Measurements from ENCODE around the gene WDR33.
"Not testable (repeated sequence)": the region's sequence is repeated elsewhere in the genome, so short reads cannot be mapped to it uniquely, and the experiment has no call there.

The WDR33 gene

GRCh38 chr2:127810619-127811396 is at the start of gene WDR33:
WDR33 (minus strand) TSS chr2:127811171; CDS start chr2:127770981, 40,190 bp downstream.
- peak; percentile 51 for DNase-seq (ENCODE audit: low read depth)

GRCh38 chr2:127860130-127860529 is 49.2 kb upstream of the WDR33 start:
- no peak for DNase-seq (ENCODE audit: low read depth)

GRCh38 chr2:127859712-127860085 is 48.7 kb upstream of the WDR33 start:
- DNase-seq (ENCODE audit: low read depth), result no peak

- DNase-seq (ENCODE audit: low read depth), result no peak
Measured at GRCh38 chr2:127857265-127857808, 46.4 kb upstream of the WDR33 start.

- DNase-seq (ENCODE audit: low read depth), result no peak
Measured at GRCh38 chr2:127853671-127854070, 42.7 kb upstream of the WDR33 start.

- no peak for DNase-seq (ENCODE audit: low read depth)
Measured at GRCh38 chr2:127852388-127852787, 41.4 kb upstream of the WDR33 start.

GRCh38 chr2:127847931-127848330 is 37.0 kb upstream of the WDR33 start:
- DNase-seq (ENCODE audit: low read depth), result no peak

- no peak for DNase-seq (ENCODE audit: low read depth)
Measured at GRCh38 chr2:127844973-127845372, 34.0 kb upstream of the WDR33 start.

- no peak for DNase-seq (ENCODE audit: low read depth)
Measured at GRCh38 chr2:127843677-127844076, 32.7 kb upstream of the WDR33 start.

- no peak for DNase-seq (ENCODE audit: low read depth)
Measured at GRCh38 chr2:127841466-127842178, 30.7 kb upstream of the WDR33 start.

- no peak for DNase-seq (ENCODE audit: low read depth)
Measured at GRCh38 chr2:127840893-127841292, 29.9 kb upstream of the WDR33 start.

- DNase-seq (ENCODE audit: low read depth), result no peak
Measured at GRCh38 chr2:127834951-127835350, 24.0 kb upstream of the WDR33 start.

GRCh38 chr2:127829845-127830246 is 18.9 kb upstream of the WDR33 start:
- DNase-seq (ENCODE audit: low read depth), result no peak

GRCh38 chr2:127826708-127827107 is 15.7 kb upstream of the WDR33 start:
- not testable (repeated sequence) for DNase-seq (ENCODE audit: low read depth)

- DNase-seq (ENCODE audit: low read depth), result no peak
Measured at GRCh38 chr2:127826047-127826446, 15.1 kb upstream of the WDR33 start.

GRCh38 chr2:127820080-127820668 is 9.2 kb upstream of the WDR33 start:
- DNase-seq (ENCODE audit: low read depth), result no peak

GRCh38 chr2:127818794-127819425 is 7.9 kb upstream of the WDR33 start:
- DNase-seq (ENCODE audit: low read depth), result no peak

GRCh38 chr2:127818241-127818640 is 7.3 kb upstream of the WDR33 start:
- no peak for DNase-seq (ENCODE audit: low read depth)

- DNase-seq (ENCODE audit: low read depth), result no peak
Measured at GRCh38 chr2:127814677-127815076, 3.7 kb upstream of the WDR33 start.

- not testable (repeated sequence) for DNase-seq (ENCODE audit: low read depth)
Measured at GRCh38 chr2:127812441-127812840, 1.5 kb upstream of the WDR33 start.

- no peak for DNase-seq (ENCODE audit: low read depth)
Measured at GRCh38 chr2:127811397-127812321, 688 bp upstream of the WDR33 start.

All from GM04504 (cell line).